ENCODE results near the gene IP6K3.

GRCh38 chr6:33697845-33698244 lies 48.9 kb downstream of the IP6K3 start:
- TF ChIP-seq POLR2AphosphoS5 (IDR thresholded peaks at IDR 0.05; ENCODE audit: low read depth) (no peak), EZH2phosphoT487 (IDR thresholded peaks at IDR 0.05; ENCODE audit: unreplicated experiment) (no peak), CTCF (conservative IDR thresholded peaks at IDR 0.05; ENCODE audit: low read depth in 2 of 2) (no peak), EZH2 (IDR thresholded peaks at IDR 0.05; ENCODE audit: low read depth, unreplicated experiment) (no peak), CREB1 (CRISPR knock-in tag; IDR thresholded peaks at IDR 0.05; ENCODE audit: low read depth) (no peak), ZNF114 (CRISPR knock-in tag; IDR thresholded peaks at IDR 0.05) (no peak), JUNB (IDR thresholded peaks at IDR 0.05; ENCODE audit: unreplicated experiment) (no peak), REST (IDR thresholded peaks at IDR 0.05; ENCODE audit: unreplicated experiment) (no peak), ETS1 (IDR thresholded peaks at IDR 0.05) (no peak), STAT1 (IDR thresholded peaks at IDR 0.05; ENCODE audit: unreplicated experiment) (no peak), ZNF331 (CRISPR knock-in tag; IDR thresholded peaks at IDR 0.05; ENCODE audit: low read depth) (no peak), ZNF462 (CRISPR knock-in tag; IDR thresholded peaks at IDR 0.05) (no peak), NANOG (IDR thresholded peaks at IDR 0.05; ENCODE audit: borderline replicate concordance) (no peak)

All from GM23338 (cell line).